HUES6 (cell line): ENCODE results near the gene VWA3B.

Experiments used
- H3K27ac ChIP-seq: 2 replicates; pipeline ENCODE4 v1.7.0; 2013; ENCODE audit warnings: low read depth, mild to moderate bottlenecking, low read length, inconsistent platforms
- H3K27me3 ChIP-seq: 2 replicates; pipeline ENCODE4 v1.6.1; 2013; ENCODE audit warnings: low read length; ENCODE audit not compliant: control insufficient read depth, insufficient read depth
- H3K36me3 ChIP-seq: 2 replicates; pipeline ENCODE4 v1.6.1; 2013; ENCODE audit warnings: low read length; ENCODE audit not compliant: control insufficient read depth, insufficient read depth
- H3K4me1 ChIP-seq: 2 replicates; pipeline ENCODE4 v1.6.1; 2013; ENCODE audit warnings: low read length; ENCODE audit not compliant: control insufficient read depth, insufficient read depth
- H3K4me3 ChIP-seq: 2 replicates; pipeline ENCODE4 v1.5.1; 2013; ENCODE audit warnings: low read depth, low read length
- H3K9ac ChIP-seq: one replicate; pipeline ENCODE4 v1.6.1; 2013; ENCODE audit warnings: mild to moderate bottlenecking, low read length
- H3K9me3 ChIP-seq: 2 replicates; pipeline ENCODE4 v1.6.1; 2013; ENCODE audit warnings: low read depth, low read length; ENCODE audit not compliant: control insufficient read depth, insufficient read depth

Gene VWA3B

GRCh38 chr2:98278074-98278473 is 191.1 kb downstream of the VWA3B start:
- H3K4me1 ChIP-seq, result peaks cover 11% of the 10 kb centered on the region
- H3K9ac ChIP-seq, result no peak overlapping the region
- no peak overlapping the region for H3K27ac ChIP-seq
- H3K36me3 ChIP-seq, result no peaks in the 10 kb centered on the region
- no peak overlapping the region for H3K4me3 ChIP-seq
- no peaks in the 10 kb centered on the region for H3K27me3 ChIP-seq
- H3K9me3 ChIP-seq, result no peaks in the 10 kb centered on the region

- Histone ChIP-seq H3K4me3 (no peak overlapping the region), H3K27me3 (no peaks in the 10 kb centered on the region), H3K4me1 (peaks cover 11% of the 10 kb centered on the region), H3K9ac (no peak overlapping the region), H3K27ac (no peak overlapping the region), H3K9me3 (no peaks in the 10 kb centered on the region), H3K36me3 (no peaks in the 10 kb centered on the region)
These were observed 193.6 kb downstream of the VWA3B start for GRCh38 chr2:98280376-98281102.

GRCh38 chr2:98281607-98282006 is 194.6 kb downstream of the VWA3B start:
- H3K9me3 ChIP-seq, result no peaks in the 10 kb centered on the region
- H3K4me1 ChIP-seq, result peaks cover 11% of the 10 kb centered on the region
- no peaks in the 10 kb centered on the region for H3K27me3 ChIP-seq
- H3K27ac ChIP-seq, result no peak overlapping the region
- no peak overlapping the region for H3K9ac ChIP-seq
- H3K4me3 ChIP-seq, result no peak overlapping the region
- H3K36me3 ChIP-seq, result no peaks in the 10 kb centered on the region

- Histone ChIP-seq H3K9ac (no peak overlapping the region), H3K36me3 (no peaks in the 10 kb centered on the region), H3K4me1 (peaks cover 11% of the 10 kb centered on the region), H3K9me3 (no peaks in the 10 kb centered on the region), H3K27me3 (no peaks in the 10 kb centered on the region), H3K4me3 (no peak overlapping the region), H3K27ac (no peak overlapping the region)
These were observed 195.1 kb downstream of the VWA3B start for GRCh38 chr2:98282109-98282508.

GRCh38 chr2:98293030-98293429 is 206.1 kb downstream of the VWA3B start:
- Histone ChIP-seq H3K9ac (no peak overlapping the region), H3K4me3 (no peak overlapping the region), H3K27ac (no peak overlapping the region), H3K27me3 (no peaks in the 10 kb centered on the region), H3K9me3 (no peaks in the 10 kb centered on the region; the same call in 1 of the 2 replicates), H3K36me3 (no peaks in the 10 kb centered on the region), H3K4me1 (no peaks in the 10 kb centered on the region)

- no peaks in the 10 kb centered on the region; the same call in 1 of the 2 replicates for H3K9me3 ChIP-seq
- H3K27me3 ChIP-seq, result no peaks in the 10 kb centered on the region
- no peak overlapping the region for H3K4me3 ChIP-seq
- H3K9ac ChIP-seq, result no peak overlapping the region
- peaks cover 3% of the 10 kb centered on the region; the same call in 1 of the 2 replicates for H3K4me1 ChIP-seq
- no peaks in the 10 kb centered on the region for H3K36me3 ChIP-seq
- H3K27ac ChIP-seq, result no peak overlapping the region
These were observed 207.1 kb downstream of the VWA3B start for GRCh38 chr2:98293931-98294687.

GRCh38 chr2:98294711-98295110 is 207.7 kb downstream of the VWA3B start:
- peaks cover 7% of the 10 kb centered on the region; the same call in 1 of the 2 replicates for H3K4me1 ChIP-seq
- H3K36me3 ChIP-seq, result no peaks in the 10 kb centered on the region
- no peak overlapping the region for H3K27ac ChIP-seq
- H3K27me3 ChIP-seq, result no peaks in the 10 kb centered on the region
- H3K9ac ChIP-seq, result no peak overlapping the region
- H3K9me3 ChIP-seq, result no peaks in the 10 kb centered on the region; the same call in 1 of the 2 replicates
- no peak overlapping the region for H3K4me3 ChIP-seq

- no peak overlapping the region for H3K9ac ChIP-seq
These were observed 208.3 kb downstream of the VWA3B start for GRCh38 chr2:98295275-98295674.

GRCh38 chr2:98295721-98296414 is 208.9 kb downstream of the VWA3B start:
- Histone ChIP-seq H3K27me3 (no peaks in the 10 kb centered on the region), H3K9ac (no peak overlapping the region), H3K36me3 (no peaks in the 10 kb centered on the region), H3K4me3 (no peak overlapping the region), H3K27ac (no peak overlapping the region), H3K4me1 (peaks cover 7% of the 10 kb centered on the region; the same call in 1 of the 2 replicates), H3K9me3 (no peaks in the 10 kb centered on the region; the same call in 1 of the 2 replicates)

More at GRCh38 chr2:98295275-98295674, 208.3 kb downstream of the VWA3B start:
- Histone ChIP-seq H3K36me3 (no peaks in the 10 kb centered on the region), H3K27me3 (no peaks in the 10 kb centered on the region), H3K4me1 (peaks cover 7% of the 10 kb centered on the region; the same call in 1 of the 2 replicates), H3K9me3 (no peaks in the 10 kb centered on the region; the same call in 1 of the 2 replicates), H3K4me3 (no peak overlapping the region), H3K27ac (no peak overlapping the region)

- no peaks in the 10 kb centered on the region for H3K27me3 ChIP-seq
- H3K36me3 ChIP-seq, result no peaks in the 10 kb centered on the region
- no peak overlapping the region for H3K9ac ChIP-seq
- H3K4me1 ChIP-seq, result peaks cover 7% of the 10 kb centered on the region; the same call in 1 of the 2 replicates
- no peak overlapping the region for H3K4me3 ChIP-seq
- no peak overlapping the region for H3K27ac ChIP-seq
- H3K9me3 ChIP-seq, result no peaks in the 10 kb centered on the region; the same call in 1 of the 2 replicates
These were observed 209.5 kb downstream of the VWA3B start for GRCh38 chr2:98296440-98296839.
